GM21619 (cell line): ENCODE data around the gene DSC3.
"Not testable (repeated sequence)": the region's sequence is repeated elsewhere in the genome, so short reads cannot be mapped to it uniquely, and the experiment has no call there.

Source experiments
- ATAC-seq: cut with Tn5 transposase; IDR thresholded peaks from one replicate; pipeline ENCODE4 v1.9.1; 2021; ENCODE audit not compliant: unreplicated experiment

The DSC3 gene

DNA sequence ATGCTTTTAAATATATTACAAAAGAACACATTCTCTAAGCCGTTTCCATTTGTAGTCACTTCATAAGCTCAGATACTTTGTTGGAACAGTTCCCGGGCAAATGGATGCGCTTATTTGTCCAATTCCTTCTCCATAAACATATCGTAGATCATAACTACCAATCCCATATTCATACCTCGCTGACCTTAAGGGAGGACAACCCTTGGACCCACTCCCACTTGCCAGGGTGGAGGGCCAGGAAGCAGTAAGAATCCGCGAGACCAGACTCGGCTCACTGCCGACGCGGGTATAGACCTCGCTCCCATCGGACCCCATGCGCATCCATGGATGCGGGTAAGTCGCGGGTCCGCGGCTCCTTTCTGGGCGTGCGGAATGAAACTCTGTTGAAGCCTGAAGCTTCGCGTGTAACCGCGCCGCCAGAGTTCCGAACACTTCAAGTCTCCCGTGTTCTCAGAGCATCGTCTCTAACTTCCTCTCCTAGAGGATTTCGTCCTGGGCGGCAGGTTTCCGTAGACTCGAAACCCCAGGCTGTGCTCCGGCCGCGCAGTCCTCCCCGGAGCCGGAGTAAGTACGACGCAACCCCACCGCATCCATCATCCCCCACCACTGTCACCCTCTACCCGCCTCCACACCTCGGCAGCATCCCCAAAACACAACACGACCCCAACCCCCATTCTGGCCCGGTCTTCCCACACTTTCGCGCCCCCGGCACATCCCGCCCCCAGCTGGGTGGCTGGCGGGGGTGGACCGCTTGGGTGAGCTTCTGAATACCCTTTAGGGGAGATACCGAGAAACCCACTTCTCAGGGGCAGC, 1.1 kb downstream of the DSC3 start:
- no peak for ATAC-seq

DNA sequence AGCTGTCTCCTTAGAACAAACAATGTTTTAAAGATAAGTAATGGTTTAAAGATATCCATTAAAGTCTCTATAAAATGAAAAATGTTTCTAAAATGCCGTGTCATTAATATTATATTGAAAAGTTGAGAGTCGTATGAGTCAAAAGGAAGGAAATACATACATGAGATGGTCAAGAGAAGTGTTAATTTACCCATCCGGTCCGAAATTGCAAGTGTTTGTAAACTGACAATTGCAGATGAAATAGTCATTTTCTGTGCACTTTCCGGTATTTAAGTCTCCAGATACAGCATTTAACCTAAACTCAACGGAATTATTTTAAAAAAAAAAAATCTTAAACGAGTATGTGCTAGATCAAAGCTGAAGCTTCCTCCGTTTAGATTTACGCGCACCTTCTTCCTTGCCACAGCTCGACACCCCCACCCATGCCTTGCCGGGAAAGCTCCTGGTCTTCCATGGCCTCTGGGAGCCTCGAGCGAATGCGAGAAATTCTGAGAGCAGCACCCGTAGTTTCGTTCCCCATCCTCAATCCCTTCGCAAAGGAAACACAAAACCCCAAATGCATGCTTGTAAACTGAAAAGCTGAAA, 1.8 kb downstream of the DSC3 start:
- no peak for ATAC-seq

DNA sequence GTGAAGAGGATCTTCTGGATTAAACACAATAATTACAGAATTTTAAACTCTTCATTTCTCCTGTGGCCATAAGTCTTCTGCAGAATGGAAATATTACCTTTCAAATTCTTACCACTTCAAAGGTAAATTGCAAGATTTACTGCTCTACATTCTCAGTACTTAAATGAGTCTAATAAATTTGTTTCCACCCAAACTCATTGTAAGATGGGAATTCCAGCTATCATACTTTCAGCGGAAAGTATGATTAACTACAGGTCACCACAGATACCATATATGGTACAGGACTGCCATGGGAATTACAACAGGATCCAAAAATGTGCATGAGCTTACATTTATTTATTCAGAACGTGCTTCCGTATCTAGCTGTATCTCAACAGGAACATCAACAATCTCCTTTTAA, 3.1 kb downstream of the DSC3 start:
- no peak for ATAC-seq

GRCh38 chr18:31037686-31038085, 4.9 kb downstream of the DSC3 start:
- not testable (repeated sequence) for ATAC-seq

- ATAC-seq = no peak
Measured at GRCh38 chr18:31034541-31034940, 8.0 kb downstream of the DSC3 start.

DNA sequence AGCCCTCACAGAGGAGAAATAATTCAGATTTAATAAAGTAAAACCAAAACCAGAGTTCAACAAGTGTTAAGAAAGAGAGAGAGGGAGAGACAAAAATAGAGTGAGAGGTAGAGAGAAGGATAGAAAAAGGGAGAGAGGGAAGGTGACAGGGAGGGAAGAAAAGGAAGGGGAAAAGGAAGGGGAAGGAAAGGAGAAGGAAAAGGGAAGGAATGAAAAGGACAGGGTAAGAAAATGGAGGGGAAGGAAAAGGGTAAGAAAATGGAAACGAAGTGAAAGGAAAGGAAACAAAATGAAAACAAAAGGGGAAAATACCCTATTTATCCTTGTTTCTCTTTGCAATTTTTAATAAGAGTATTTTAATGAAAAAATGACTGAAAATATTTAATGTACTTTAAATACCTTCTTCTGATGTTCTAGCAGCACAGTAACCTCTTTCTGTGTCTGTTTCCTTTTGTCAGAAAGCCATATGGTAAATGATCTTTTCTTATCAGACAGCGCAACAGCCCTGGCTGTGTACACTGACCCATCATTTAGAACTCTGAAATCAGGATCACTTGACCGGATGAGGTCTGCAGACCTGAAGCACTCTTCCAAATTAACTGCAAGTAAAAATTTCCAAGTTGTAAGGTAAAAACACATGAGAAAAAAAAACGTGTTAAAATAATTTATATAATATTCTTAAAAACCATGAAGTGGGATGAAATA, 11.8 kb downstream of the DSC3 start:
- ATAC-seq = no peak

DNA sequence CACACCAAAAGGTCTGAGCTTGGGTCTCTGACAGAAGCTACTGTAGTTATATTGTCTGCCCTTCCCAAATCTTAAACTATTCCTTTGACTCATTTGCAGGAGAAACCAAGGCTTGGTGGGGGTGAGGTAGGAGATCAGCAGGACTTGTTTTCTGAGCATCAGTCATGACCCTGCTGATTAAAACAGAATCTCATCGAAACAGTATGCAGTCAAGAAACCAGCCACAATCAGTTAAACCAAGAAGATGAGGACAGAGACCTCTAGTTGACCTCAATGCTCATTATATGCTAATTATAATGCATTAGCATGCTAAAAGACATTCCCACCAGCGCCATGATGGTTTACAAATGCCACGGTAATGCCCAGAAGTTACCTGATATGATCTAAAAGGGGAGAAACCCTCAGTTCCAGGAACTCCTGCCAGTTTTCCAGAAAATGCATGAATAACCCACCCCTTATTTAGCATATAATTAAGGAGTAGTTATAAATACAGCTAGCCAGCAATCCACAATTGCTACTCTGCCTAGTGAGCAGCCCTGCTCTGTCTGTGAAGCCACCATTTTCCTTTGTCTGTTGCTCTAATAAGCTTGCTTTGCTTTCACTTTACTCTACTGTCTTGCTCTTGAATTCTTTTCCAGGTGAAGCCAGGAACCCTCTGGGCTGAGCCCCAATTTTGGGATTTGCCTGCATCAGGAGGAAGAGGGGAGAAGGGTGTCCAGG, 26.7 kb downstream of the DSC3 start:
- no peak for ATAC-seq

DNA sequence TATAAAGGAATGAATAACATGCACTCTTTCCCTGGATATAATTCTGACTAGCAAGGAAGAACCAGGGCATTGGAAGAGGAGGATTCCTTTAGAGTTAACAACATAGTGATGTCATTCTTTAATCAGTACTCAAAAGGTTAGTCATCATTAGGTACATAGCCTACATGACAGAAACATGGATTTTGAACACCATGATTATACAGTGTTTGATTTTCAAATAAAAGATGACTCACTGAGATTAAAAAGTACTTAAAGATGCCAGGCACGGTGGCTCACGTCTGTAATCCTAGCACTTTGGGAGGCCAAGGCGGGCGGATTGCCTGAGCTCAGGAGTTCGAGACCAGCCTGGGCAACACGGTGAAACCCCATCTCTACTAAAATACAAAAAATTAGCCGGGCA, 31.1 kb downstream of the DSC3 start:
- ATAC-seq = not testable (repeated sequence)

DNA sequence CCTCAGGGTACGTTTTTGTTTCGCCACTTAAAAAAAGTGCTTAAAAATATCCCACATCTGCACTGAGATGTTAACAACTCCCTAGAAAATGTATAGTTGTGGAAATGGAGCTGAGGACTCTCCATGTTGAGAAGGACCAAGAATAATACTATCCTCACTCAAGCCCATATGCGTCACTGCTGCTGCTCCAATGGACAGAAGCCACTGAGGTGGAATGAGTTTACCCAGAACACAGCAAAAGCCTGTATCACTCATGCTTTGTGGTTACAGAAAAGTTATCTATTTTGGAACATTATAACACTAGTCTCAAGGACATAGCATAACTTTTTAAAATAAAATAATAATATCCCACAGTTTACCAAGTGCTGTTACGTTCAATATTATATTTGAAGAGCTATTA, 31.9 kb downstream of the DSC3 start:
- ATAC-seq = no peak

DNA sequence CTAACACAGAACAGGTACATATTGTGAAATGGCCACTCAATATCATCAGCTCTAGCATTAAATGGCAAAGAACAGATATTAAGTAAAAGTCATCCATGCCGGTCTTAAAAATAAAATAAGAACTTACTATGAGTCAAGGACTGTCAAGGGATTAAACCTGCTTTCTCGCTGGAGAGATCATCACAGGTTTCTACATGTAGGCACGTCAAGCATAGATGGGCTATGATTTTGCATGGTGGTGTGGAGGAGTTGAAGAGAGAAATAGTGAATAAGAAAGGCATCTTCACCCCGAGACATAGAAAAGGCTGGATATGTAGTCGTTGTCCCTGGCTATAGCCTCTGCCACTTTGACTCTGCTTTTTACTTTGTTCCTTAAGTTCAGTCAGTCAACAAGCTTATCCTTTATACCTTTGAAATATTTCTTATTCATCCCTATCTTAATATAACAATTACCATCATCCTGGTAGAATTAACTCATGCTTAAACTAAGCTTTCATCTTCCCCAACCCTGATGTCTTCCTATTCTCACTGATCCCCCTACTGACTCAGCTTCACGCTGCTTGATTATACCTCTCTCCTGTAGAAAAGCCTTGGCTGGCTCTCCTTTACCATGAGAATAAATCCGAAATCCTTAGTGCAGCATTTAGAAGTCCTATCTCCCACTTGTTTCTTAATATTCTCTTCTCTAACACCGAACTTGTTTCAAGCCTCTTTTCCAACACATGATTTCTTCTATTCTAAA, 42.5 kb downstream of the DSC3 start:
- ATAC-seq = no peak

GRCh38 chr18:30999186-30999585, 43.4 kb downstream of the DSC3 start:
- no peak for ATAC-seq

GRCh38 chr18:30997223-30997622, 45.3 kb downstream of the DSC3 start:
- no peak for ATAC-seq

GRCh38 chr18:30992231-30992630, 50.3 kb downstream of the DSC3 start:
- no peak for ATAC-seq

DNA sequence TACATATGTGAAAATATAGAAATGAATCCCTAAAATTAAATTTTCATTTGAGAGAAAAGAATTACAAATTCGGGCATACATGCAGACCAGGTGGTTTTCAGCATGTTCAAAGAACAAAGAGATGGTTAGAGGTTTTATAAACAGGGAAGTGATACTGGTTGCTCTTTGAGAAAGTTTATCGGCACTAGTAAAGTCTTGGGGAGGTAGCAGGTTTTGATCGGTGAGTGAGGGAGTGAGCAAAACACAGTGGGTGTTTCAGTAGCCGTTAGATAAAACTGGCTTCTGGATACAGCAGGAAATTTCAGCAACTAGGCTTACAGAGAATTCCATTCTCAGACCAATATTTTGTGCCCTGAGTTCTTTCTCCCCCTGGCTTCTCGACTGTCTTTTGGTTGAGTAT, 51.1 kb downstream of the DSC3 start:
- ATAC-seq = no peak

DNA sequence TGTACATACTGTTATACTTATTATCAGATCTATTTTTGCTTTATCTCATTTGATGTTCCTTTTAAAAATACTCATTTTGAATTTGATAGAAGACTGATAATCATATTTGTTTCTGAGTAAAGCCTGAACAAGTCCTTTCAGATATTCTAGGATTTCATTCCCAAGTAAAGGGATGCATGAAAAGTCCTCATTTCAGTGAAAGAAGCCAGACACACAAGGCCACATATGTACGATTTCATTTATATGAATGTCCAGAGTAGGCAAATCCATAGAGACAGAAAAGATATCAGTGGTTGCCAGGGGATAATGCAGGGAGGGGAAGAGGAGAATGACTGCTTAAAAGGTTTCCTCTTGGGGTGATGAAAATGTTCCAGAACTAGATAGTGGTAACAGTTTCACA, 53.4 kb downstream of the DSC3 start:
- ATAC-seq = no peak

GRCh38 chr18:30988440-30988839, 54.1 kb downstream of the DSC3 start:
- no peak for ATAC-seq

GRCh38 chr18:30987467-30988241, 54.9 kb downstream of the DSC3 start:
- ATAC-seq = no peak

- ATAC-seq = no peak
Measured at GRCh38 chr18:30985753-30986152, 56.8 kb downstream of the DSC3 start.

GRCh38 chr18:30982285-30982992, 60.1 kb downstream of the DSC3 start:
- no peak for ATAC-seq
